ENCODE data around the gene ZBTB42. TPM values are rescaled to one million over a fixed set of nuclear protein-coding genes. Genes with fewer than 3 reads are reported as not detected.
"Not testable (repeated sequence)": the region's sequence is repeated elsewhere in the genome, so short reads cannot be mapped to it uniquely, and the experiment has no call there.

ZBTB42 gene
- total RNA-seq, 4 donors from 2014 or later = 2.5 to 6.4 (median 4.9) TPM

- H3K36me3 ChIP-seq = no peaks in the 10 kb centered on the region
- 95% methylated on average over 10 of the region's 10 CpGs for WGBS
Observed at GRCh38 chr14:104806625-104807465, 5.9 kb downstream of the ZBTB42 start.

GRCh38 chr14:104808456-104808855, 7.6 kb downstream of the ZBTB42 start:
- intact Hi-C loops (cut with DNase I) = no loop called here
- Histone ChIP-seq H3K9me3 (no peaks in the 10 kb centered on the region), H3K27me3 (no peaks in the 10 kb centered on the region), H3K4me3 (no peak overlapping the region), H3K4me1 (peaks cover 7 to 27% (median 15%) of the 10 kb centered on the region in 4 donors), H3K27ac (replicated peaks in 1 of 4) (no peak overlapping the region), H3K36me3 (no peaks in the 10 kb centered on the region)
- TF ChIP-seq EP300 (IDR thresholded peaks at IDR 0.05) = no peak
- no peak for TF ChIP-seq POLR2AphosphoS5 (IDR thresholded peaks at IDR 0.05)
- TF ChIP-seq POLR2A (IDR thresholded peaks at IDR 0.05; ENCODE audit: low read depth) = no peak
- TF ChIP-seq CTCF (IDR thresholded peaks at IDR 0.05) = no peak
- 83% methylated on average over 3 of the region's 6 CpGs for WGBS
- no peak for DNase-seq (ENCODE audit: extremely low spot score)

More at GRCh38 chr14:104806625-104807465, 5.9 kb downstream of the ZBTB42 start:
- Histone ChIP-seq H3K9me3 (no peaks in the 10 kb centered on the region), H3K27ac (replicated peaks in 1 of 4) (no peak overlapping the region), H3K4me3 (no peak overlapping the region), H3K27me3 (no peaks in the 10 kb centered on the region), H3K4me1 (peaks cover 18 to 42% (median 31%) of the 10 kb centered on the region in 4 donors)
- intact Hi-C loops (cut with DNase I) = no loop called here
- no peak for DNase-seq (ENCODE audit: extremely low spot score)
- TF ChIP-seq CTCF (IDR thresholded peaks at IDR 0.05) (no peak), POLR2A (IDR thresholded peaks at IDR 0.05; ENCODE audit: low read depth) (no peak), POLR2AphosphoS5 (IDR thresholded peaks at IDR 0.05) (no peak), EP300 (IDR thresholded peaks at IDR 0.05) (no peak)

- WGBS = 90% methylated on average over 10 of the region's 11 CpGs
- Histone ChIP-seq H3K27me3 (no peaks in the 10 kb centered on the region), H3K9me3 (no peaks in the 10 kb centered on the region), H3K4me3 (no peak overlapping the region), H3K4me1 (peaks cover 15 to 26% (median 21%) of the 10 kb centered on the region in 4 donors), H3K36me3 (no peaks in the 10 kb centered on the region), H3K27ac (replicated peaks in 1 of 4) (no peak overlapping the region)
- intact Hi-C loops (cut with DNase I) = no loop called here
- TF ChIP-seq POLR2AphosphoS5 (IDR thresholded peaks at IDR 0.05) (no peak), EP300 (IDR thresholded peaks at IDR 0.05) (no peak), CTCF (IDR thresholded peaks at IDR 0.05) (no peak), POLR2A (IDR thresholded peaks at IDR 0.05; ENCODE audit: low read depth) (no peak)
- no peak for DNase-seq (ENCODE audit: extremely low spot score)
Observed at GRCh38 chr14:104810316-104810715, 9.4 kb downstream of the ZBTB42 start.

GRCh38 chr14:104813286-104813685, 12.4 kb downstream of the ZBTB42 start:
- H3K9me3 ChIP-seq = no peaks in the 10 kb centered on the region
- TF ChIP-seq POLR2AphosphoS5 (IDR thresholded peaks at IDR 0.05) = no peak
- no peak for TF ChIP-seq POLR2A (IDR thresholded peaks at IDR 0.05; ENCODE audit: low read depth)
- no peak for TF ChIP-seq EP300 (IDR thresholded peaks at IDR 0.05)
- no peak for TF ChIP-seq CTCF (IDR thresholded peaks at IDR 0.05)
- H3K27me3 ChIP-seq = no peaks in the 10 kb centered on the region
- no peaks in the 10 kb centered on the region for H3K36me3 ChIP-seq
- H3K4me3 ChIP-seq = no peak overlapping the region
- intact Hi-C loops (cut with DNase I) = no loop called here
- DNase-seq (ENCODE audit: extremely low spot score) = no peak
- H3K27ac ChIP-seq (replicated peaks in 1 of 4) = no peak overlapping the region
- WGBS = 82% methylated on average over 7 of the region's 7 CpGs
- H3K4me1 ChIP-seq = peaks cover 19 to 36% (median 31%) of the 10 kb centered on the region in 4 donors

GRCh38 chr14:104814701-104815100, 13.8 kb downstream of the ZBTB42 start:
- Histone ChIP-seq H3K4me1 (peaks cover 19 to 36% (median 31%) of the 10 kb centered on the region in 4 donors), H3K27ac (replicated peaks in 1 of 4) (peak overlapping the region; percentile 96 to 98 (median 97)), H3K4me3 (peak overlapping the region; percentile 83 to 98 (median 87))
- intact Hi-C loops (cut with DNase I); H3K36me3 ChIP-seq; H3K27me3 ChIP-seq; DNase-seq (ENCODE audit: extremely low spot score); H3K9me3 ChIP-seq: not testable (repeated sequence)
- WGBS = 79% methylated on average over 15 of the region's 15 CpGs

All from esophagus muscularis mucosa (tissue), 4 donors.